HepG2 (cell line): ENCODE measurements around the gene BCL2L2. TPM values are rescaled to one million over a fixed set of nuclear protein-coding genes. Genes with fewer than 3 reads are reported as not detected.

ENCODE experiments used
- CHCHD3 ChIP-seq: sonication (generic); formaldehyde crosslinking; IDR thresholded peaks from 2 replicates; pipeline ENCODE4 v1.8.0; 2022; ENCODE audit warnings: mild to moderate bottlenecking, missing genetic modification reagents, moderate library complexity
- GLI4 ChIP-seq: sonication (generic); formaldehyde crosslinking; IDR thresholded peaks from 2 replicates; pipeline ENCODE4 v1.5.1; 2020; ENCODE audit warnings: missing genetic modification reagents, mild to moderate bottlenecking, moderate library complexity, borderline replicate concordance
- HDAC1 ChIP-seq: sonication (generic); formaldehyde crosslinking; IDR thresholded peaks from 2 replicates; pipeline ENCODE4 v1.5.1; 2020; ENCODE audit warnings: mild to moderate bottlenecking, missing genetic modification reagents
- KLF6 ChIP-seq: IDR thresholded peaks from 2 replicates; pipeline ENCODE4 v1.8.0; 2016; ENCODE audit warnings: missing biosample characterization, missing genetic modification reagents
- MTF2 ChIP-seq: sonication (generic); formaldehyde crosslinking; IDR thresholded peaks from 2 replicates; pipeline ENCODE4 v1.5.0; 2020; ENCODE audit warnings: missing genetic modification reagents, borderline replicate concordance
- PAWR ChIP-seq: sonication (generic); formaldehyde crosslinking; IDR thresholded peaks from 2 replicates; pipeline ENCODE4 v1.4.0; 2020; ENCODE audit warnings: missing genetic modification reagents, mild to moderate bottlenecking, borderline replicate concordance
- SMAD3 ChIP-seq: sonication (generic); formaldehyde crosslinking; IDR thresholded peaks from 2 replicates; pipeline ENCODE4 v1.4.0; 2020; ENCODE audit warnings: missing genetic modification reagents
- SOX6 ChIP-seq, 2 experiments: fragments of 450-650 bp in 1 of 2; sonication (generic) in 1 of 2; formaldehyde crosslinking in 1 of 2; IDR thresholded peaks; 2 replicates each; pipeline versions ENCODE4 v1.4.0 to v1.6.1; 2017 to 2020; ENCODE audit warnings: antibody characterized with exemption in 1 of 2, mild to moderate bottlenecking in 1 of 2, missing genetic modification reagents in 1 of 2
- TAF15 ChIP-seq: fragments of 200-400 bp; formaldehyde crosslinking; IDR thresholded peaks from one replicate; pipeline ENCODE4 v1.6.1; 2018; ENCODE audit warnings: mild to moderate bottlenecking, low read depth, low read length; ENCODE audit not compliant: poor library complexity, severe bottlenecking
- ZBTB20 ChIP-seq: sonication (generic); formaldehyde crosslinking; IDR thresholded peaks from 2 replicates; pipeline ENCODE4 v1.8.1; 2023; ENCODE audit warnings: missing genetic modification reagents, low read depth, mild to moderate bottlenecking, borderline replicate concordance
- ZNF598 ChIP-seq: sonication (generic); formaldehyde crosslinking; IDR thresholded peaks from 2 replicates; pipeline ENCODE4 v1.5.1; 2020; ENCODE audit warnings: mild to moderate bottlenecking, missing genetic modification reagents, borderline replicate concordance
- ZNF790 ChIP-seq: sonication (generic); formaldehyde crosslinking; IDR thresholded peaks from 2 replicates; pipeline ENCODE4 v1.8.0; 2022; ENCODE audit warnings: missing genetic modification reagents, mild to moderate bottlenecking, borderline replicate concordance
- polyA plus RNA-seq, 8 experiments: library from polyadenylated mRNA; depleted of rRNA in 3 of 8; stranded (reverse) in 7 of 8; unstranded in 1 of 8; fragments of >200 nt; fragmentation: Illumina TruSeq in 4 of 8; extraction: Trizol in 4 of 8; gene quantifications; 2 replicates each; pipeline versions ENCODE4 v1.2.1 to v1.2.3, GENCODE V29; 2011 to 2016; ENCODE audit warnings: low read depth in 4 of 8, missing spikeins in 1 of 8, mixed read lengths in 1 of 8; ENCODE audit not compliant: insufficient read depth in 1 of 8
- total RNA-seq, 5 experiments: library from RNA; depleted of rRNA; stranded (reverse); fragments of >200 nt; fragmentation: Illumina TruSeq; extraction: Trizol; gene quantifications; 2 replicates each; pipeline ENCODE4 v1.2.3, GENCODE V29; 2016; ENCODE audit warnings: low read depth in 1 of 5
- TF ChIP-seq, protein P1 (sequence below): sonication (generic); formaldehyde crosslinking; IDR thresholded peaks from 2 replicates; pipeline ENCODE4 v1.4.0; 2020; ENCODE audit warnings: missing genetic modification reagents, mild to moderate bottlenecking, borderline replicate concordance
- TF ChIP-seq, protein P2 (sequence below): sonication (generic); formaldehyde crosslinking; IDR thresholded peaks from 2 replicates; pipeline ENCODE4 v1.5.0; 2020; ENCODE audit warnings: mild to moderate bottlenecking, missing genetic modification reagents, borderline replicate concordance

Gene BCL2L2
- total and polyA plus RNA-seq, 2 of the 13 experiments (the other 11 are each of a cell fraction or from before 2014, with no cell fraction given), result 28.1 to 49.8 TPM

DNA sequence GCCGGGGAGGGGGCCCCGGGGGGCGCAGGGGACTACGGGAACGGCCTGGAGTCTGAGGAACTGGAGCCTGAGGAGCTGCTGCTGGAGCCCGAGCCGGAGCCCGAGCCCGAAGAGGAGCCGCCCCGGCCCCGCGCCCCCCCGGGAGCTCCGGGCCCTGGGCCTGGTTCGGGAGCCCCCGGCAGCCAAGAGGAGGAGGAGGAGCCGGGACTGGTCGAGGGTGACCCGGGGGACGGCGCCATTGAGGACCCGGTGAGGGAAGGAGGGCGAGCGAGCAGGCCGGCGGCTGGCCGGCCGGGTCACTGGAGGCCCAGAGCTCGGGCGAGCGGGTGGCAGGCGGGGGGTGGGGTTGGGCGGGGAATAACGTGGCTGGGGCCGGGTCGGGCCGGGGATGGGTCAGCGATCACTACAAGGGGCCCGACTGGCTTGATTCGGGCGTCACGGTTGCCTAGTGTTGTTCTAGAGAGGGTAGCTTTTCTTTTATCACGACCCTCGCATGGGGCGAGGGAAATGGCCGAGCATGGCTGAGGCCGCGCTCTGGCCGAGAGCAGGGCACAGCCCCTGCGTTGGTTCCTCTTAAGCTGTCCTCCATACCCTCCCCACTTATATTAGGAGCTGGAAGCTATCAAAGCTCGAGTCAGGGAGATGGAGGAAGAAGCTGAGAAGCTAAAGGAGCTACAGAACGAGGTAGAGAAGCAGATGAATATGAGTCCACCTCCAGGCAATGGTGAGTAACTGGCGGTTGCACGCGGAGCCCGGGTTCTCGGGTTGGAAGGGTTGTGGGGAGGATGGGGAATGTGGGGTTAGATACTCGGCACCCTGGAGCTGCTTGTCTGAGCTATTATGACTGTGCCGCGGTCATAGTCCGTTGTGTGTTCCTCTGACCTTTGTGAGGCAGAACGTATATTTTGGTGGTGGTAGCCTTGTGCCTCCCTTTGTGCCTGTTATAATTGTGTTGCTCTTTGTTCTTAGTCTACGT, 15.2 kb downstream of the BCL2L2 start (continued):
- TF ChIP-seq TAF15 (peak; percentile 89), CHCHD3 (CRISPR knock-in tag) (no peak), PAWR (CRISPR knock-in tag) (no peak), MTF2 (CRISPR knock-in tag) (no peak), GLI4 (CRISPR knock-in tag) (no peak), SMAD3 (CRISPR knock-in tag) (0 out of 2 replicates have a peak, but pooled peaks have one; percentile 56), SOX6 (IDR thresholded peaks at IDR 0.05) (no peak), SOX6 (CRISPR knock-in tag; IDR thresholded peaks at IDR 0.05) (peak; percentile 66), ZNF790 (CRISPR knock-in tag) (peak; percentile 74; the same call in 1 of the 2 replicates), HDAC1 (CRISPR knock-in tag) (peak; percentile 52), ZNF598 (CRISPR knock-in tag) (peak; percentile 39; the same call in 1 of the 2 replicates), ZBTB20 (CRISPR knock-in tag) (peak; percentile 65; the same call in 1 of the 2 replicates), KLF6 (CRISPR knock-in tag) (0 out of 2 replicates have a peak, but pooled peaks have one; percentile 64)
- TF ChIP-seq, protein P1, sequence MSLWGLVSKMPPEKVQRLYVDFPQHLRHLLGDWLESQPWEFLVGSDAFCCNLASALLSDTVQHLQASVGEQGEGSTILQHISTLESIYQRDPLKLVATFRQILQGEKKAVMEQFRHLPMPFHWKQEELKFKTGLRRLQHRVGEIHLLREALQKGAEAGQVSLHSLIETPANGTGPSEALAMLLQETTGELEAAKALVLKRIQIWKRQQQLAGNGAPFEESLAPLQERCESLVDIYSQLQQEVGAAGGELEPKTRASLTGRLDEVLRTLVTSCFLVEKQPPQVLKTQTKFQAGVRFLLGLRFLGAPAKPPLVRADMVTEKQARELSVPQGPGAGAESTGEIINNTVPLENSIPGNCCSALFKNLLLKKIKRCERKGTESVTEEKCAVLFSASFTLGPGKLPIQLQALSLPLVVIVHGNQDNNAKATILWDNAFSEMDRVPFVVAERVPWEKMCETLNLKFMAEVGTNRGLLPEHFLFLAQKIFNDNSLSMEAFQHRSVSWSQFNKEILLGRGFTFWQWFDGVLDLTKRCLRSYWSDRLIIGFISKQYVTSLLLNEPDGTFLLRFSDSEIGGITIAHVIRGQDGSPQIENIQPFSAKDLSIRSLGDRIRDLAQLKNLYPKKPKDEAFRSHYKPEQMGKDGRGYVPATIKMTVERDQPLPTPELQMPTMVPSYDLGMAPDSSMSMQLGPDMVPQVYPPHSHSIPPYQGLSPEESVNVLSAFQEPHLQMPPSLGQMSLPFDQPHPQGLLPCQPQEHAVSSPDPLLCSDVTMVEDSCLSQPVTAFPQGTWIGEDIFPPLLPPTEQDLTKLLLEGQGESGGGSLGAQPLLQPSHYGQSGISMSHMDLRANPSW (CRISPR knock-in tag), result no peak
- TF ChIP-seq, protein P2, sequence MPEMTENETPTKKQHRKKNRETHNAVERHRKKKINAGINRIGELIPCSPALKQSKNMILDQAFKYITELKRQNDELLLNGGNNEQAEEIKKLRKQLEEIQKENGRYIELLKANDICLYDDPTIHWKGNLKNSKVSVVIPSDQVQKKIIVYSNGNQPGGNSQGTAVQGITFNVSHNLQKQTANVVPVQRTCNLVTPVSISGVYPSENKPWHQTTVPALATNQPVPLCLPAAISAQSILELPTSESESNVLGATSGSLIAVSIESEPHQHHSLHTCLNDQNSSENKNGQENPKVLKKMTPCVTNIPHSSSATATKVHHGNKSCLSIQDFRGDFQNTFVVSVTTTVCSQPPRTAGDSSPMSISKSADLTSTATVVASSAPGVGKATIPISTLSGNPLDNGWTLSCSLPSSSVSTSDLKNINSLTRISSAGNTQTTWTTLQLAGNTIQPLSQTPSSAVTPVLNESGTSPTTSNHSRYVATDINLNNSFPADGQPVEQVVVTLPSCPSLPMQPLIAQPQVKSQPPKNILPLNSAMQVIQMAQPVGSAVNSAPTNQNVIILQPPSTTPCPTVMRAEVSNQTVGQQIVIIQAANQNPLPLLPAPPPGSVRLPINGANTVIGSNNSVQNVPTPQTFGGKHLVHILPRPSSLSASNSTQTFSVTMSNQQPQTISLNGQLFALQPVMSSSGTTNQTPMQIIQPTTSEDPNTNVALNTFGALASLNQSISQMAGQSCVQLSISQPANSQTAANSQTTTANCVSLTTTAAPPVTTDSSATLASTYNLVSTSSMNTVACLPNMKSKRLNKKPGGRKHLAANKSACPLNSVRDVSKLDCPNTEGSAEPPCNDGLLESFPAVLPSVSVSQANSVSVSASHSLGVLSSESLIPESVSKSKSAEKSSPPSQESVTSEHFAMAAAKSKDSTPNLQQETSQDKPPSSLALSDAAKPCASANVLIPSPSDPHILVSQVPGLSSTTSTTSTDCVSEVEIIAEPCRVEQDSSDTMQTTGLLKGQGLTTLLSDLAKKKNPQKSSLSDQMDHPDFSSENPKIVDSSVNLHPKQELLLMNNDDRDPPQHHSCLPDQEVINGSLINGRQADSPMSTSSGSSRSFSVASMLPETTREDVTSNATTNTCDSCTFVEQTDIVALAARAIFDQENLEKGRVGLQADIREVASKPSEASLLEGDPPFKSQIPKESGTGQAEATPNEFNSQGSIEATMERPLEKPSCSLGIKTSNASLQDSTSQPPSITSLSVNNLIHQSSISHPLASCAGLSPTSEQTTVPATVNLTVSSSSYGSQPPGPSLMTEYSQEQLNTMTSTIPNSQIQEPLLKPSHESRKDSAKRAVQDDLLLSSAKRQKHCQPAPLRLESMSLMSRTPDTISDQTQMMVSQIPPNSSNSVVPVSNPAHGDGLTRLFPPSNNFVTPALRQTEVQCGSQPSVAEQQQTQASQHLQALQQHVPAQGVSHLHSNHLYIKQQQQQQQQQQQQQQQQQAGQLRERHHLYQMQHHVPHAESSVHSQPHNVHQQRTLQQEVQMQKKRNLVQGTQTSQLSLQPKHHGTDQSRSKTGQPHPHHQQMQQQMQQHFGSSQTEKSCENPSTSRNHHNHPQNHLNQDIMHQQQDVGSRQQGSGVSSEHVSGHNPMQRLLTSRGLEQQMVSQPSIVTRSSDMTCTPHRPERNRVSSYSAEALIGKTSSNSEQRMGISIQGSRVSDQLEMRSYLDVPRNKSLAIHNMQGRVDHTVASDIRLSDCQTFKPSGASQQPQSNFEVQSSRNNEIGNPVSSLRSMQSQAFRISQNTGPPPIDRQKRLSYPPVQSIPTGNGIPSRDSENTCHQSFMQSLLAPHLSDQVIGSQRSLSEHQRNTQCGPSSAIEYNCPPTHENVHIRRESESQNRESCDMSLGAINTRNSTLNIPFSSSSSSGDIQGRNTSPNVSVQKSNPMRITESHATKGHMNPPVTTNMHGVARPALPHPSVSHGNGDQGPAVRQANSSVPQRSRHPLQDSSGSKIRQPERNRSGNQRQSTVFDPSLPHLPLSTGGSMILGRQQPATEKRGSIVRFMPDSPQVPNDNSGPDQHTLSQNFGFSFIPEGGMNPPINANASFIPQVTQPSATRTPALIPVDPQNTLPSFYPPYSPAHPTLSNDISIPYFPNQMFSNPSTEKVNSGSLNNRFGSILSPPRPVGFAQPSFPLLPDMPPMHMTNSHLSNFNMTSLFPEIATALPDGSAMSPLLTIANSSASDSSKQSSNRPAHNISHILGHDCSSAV, result no peak
